MM.1S (cell line): ENCODE results near the gene SRCIN1.

Source experiments
- EZH2 ChIP-seq: fragments of 300-600 bp; sonication (generic); optimal IDR thresholded peaks from 2 replicates; pipeline ENCODE3; 2017; ENCODE audit warnings: low read depth, mild to moderate bottlenecking, antibody characterized with exemption, low read length, mixed read lengths
- TF ChIP-seq, protein P1 (sequence below): fragments of 300-600 bp; sonication (generic); IDR thresholded peaks from 2 replicates; pipeline ENCODE4 v1.5.1; 2016; ENCODE audit warnings: antibody characterized with exemption, low read length, mixed read lengths

DNA sequence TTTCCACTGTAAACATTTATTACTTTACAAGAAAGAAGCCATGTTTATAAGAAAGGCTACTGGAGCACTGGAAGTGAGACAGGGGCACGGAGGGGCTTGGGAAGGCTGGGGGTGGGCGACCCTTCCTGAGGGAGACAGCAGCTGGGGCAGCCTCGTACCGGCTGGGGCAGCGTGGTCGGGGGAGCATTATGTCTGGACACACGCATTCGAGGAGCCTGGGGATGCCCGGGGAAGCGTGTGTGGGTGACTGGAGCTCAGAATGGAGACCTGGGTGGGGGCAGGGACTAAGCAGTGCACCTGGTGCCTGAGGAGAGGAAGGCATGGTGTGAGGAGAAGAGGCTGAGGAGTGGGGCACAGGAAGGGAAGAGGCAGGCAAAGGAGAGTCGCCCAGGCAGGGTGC is 64.5 kb downstream of the SRCIN1 start:
- TF ChIP-seq, protein P1, sequence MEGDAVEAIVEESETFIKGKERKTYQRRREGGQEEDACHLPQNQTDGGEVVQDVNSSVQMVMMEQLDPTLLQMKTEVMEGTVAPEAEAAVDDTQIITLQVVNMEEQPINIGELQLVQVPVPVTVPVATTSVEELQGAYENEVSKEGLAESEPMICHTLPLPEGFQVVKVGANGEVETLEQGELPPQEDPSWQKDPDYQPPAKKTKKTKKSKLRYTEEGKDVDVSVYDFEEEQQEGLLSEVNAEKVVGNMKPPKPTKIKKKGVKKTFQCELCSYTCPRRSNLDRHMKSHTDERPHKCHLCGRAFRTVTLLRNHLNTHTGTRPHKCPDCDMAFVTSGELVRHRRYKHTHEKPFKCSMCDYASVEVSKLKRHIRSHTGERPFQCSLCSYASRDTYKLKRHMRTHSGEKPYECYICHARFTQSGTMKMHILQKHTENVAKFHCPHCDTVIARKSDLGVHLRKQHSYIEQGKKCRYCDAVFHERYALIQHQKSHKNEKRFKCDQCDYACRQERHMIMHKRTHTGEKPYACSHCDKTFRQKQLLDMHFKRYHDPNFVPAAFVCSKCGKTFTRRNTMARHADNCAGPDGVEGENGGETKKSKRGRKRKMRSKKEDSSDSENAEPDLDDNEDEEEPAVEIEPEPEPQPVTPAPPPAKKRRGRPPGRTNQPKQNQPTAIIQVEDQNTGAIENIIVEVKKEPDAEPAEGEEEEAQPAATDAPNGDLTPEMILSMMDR: no peak
- no peak for TF ChIP-seq EZH2
